Measurements from ENCODE around the gene SV2C. TPM values are rescaled to one million over a fixed set of nuclear protein-coding genes. Genes with fewer than 3 reads are reported as not detected.
"Not testable (repeated sequence)": the region's sequence is repeated elsewhere in the genome, so short reads cannot be mapped to it uniquely, and the experiment has no call there.

Gene SV2C
- total RNA-seq, 2 donors from 2014 or later: 0.52 TPM; not detected in 1

GRCh38 chr5:76334574-76334973 is 251.4 kb downstream of the SV2C start:
- no peak overlapping the region for H3K27ac ChIP-seq
- H3K9me3 ChIP-seq: no peaks in the 10 kb centered on the region
- ATAC-seq (no peak), DNase-seq (no peak)
- H3K4me1 ChIP-seq: peaks cover 20% of the 10 kb centered on the region
- no peak overlapping the region for H3K4me3 ChIP-seq
- intact Hi-C loops (cut with DNase I): no loop called here
- H3K36me3 ChIP-seq (replicated peaks in 1 of 2; ENCODE audit: insufficient read depth in 1 of 2, low read depth in 2 of 2): no peaks in the 10 kb centered on the region
- WGBS, 2 donors: 89 to 100% methylated on average over 3 of the region's 3 CpGs
- H3K27me3 ChIP-seq: no peaks in the 10 kb centered on the region
- TF ChIP-seq CTCF (IDR thresholded peaks at IDR 0.05) (no peak), POLR2A (IDR thresholded peaks at IDR 0.05) (no peak)

GRCh38 chr5:76335451-76335850 is 252.3 kb downstream of the SV2C start:
- ATAC-seq: not testable (repeated sequence)
- 88 to 90% methylated on average over 2 of the region's 5 CpGs for WGBS, 2 donors

GRCh38 chr5:76336253-76336809 is 253.1 kb downstream of the SV2C start:
- peaks cover 20% of the 10 kb centered on the region for H3K4me1 ChIP-seq
- H3K4me3 ChIP-seq; H3K36me3 ChIP-seq (replicated peaks in 1 of 2; ENCODE audit: insufficient read depth in 1 of 2, low read depth in 2 of 2); DNase-seq; H3K9me3 ChIP-seq; H3K27me3 ChIP-seq; intact Hi-C loops (cut with DNase I); H3K27ac ChIP-seq; ATAC-seq: not testable (repeated sequence)
- 88 to 96% methylated on average over 11 to 20 of the region's 33 CpGs for WGBS, 2 donors

More at GRCh38 chr5:76335451-76335850, 252.3 kb downstream of the SV2C start:
- H3K36me3 ChIP-seq (replicated peaks in 1 of 2; ENCODE audit: insufficient read depth in 1 of 2, low read depth in 2 of 2); DNase-seq; intact Hi-C loops (cut with DNase I); H3K9me3 ChIP-seq; H3K27ac ChIP-seq; H3K27me3 ChIP-seq; H3K4me3 ChIP-seq: not testable (repeated sequence)
- peaks cover 20% of the 10 kb centered on the region for H3K4me1 ChIP-seq

- H3K9me3 ChIP-seq: no peaks in the 10 kb centered on the region
- intact Hi-C loops (cut with DNase I): no loop called here
- ATAC-seq (peak; percentile 96), DNase-seq (peak; percentile 71 to 82 (median 74))
- H3K4me3 ChIP-seq: no peak overlapping the region
- no peaks in the 10 kb centered on the region for H3K27me3 ChIP-seq
- peak overlapping the region in 1 of 4 donors; percentile 0 for H3K27ac ChIP-seq
- peaks cover 21% of the 10 kb centered on the region for H3K4me1 ChIP-seq
- no peak for TF ChIP-seq POLR2A (IDR thresholded peaks at IDR 0.05)
- TF ChIP-seq CTCF (IDR thresholded peaks at IDR 0.05): peak; percentile 35 to 89 (median 83)
- WGBS, 2 donors: 0 to 7% methylated on average over 1 of the region's 1 CpG
- no peaks in the 10 kb centered on the region for H3K36me3 ChIP-seq (replicated peaks in 1 of 2; ENCODE audit: insufficient read depth in 1 of 2, low read depth in 2 of 2)
These were observed 254.8 kb downstream of the SV2C start for GRCh38 chr5:76337953-76338451.

- ATAC-seq: no peak
- Histone ChIP-seq H3K36me3 (replicated peaks in 1 of 2; ENCODE audit: insufficient read depth in 1 of 2, low read depth in 2 of 2) (no peaks in the 10 kb centered on the region), H3K4me1 (peaks cover 21% of the 10 kb centered on the region), H3K27ac (no peak overlapping the region), H3K9me3 (no peaks in the 10 kb centered on the region), H3K27me3 (no peaks in the 10 kb centered on the region), H3K4me3 (no peak overlapping the region)
- TF ChIP-seq POLR2A (IDR thresholded peaks at IDR 0.05) (no peak), CTCF (IDR thresholded peaks at IDR 0.05) (no peak)
- intact Hi-C loops (cut with DNase I): no loop called here
- 74 to 84% methylated on average over 3 of the region's 3 CpGs for WGBS, 2 donors
- no peak for DNase-seq
These were observed 256.7 kb downstream of the SV2C start for GRCh38 chr5:76339919-76340318.
